ENCODE results near the gene NUDT16L1.

GRCh38 chr16:4674926-4675530 lies 18.3 kb upstream of the NUDT16L1 start:
- TF ChIP-seq EP300 (IDR thresholded peaks at IDR 0.05; ENCODE audit: borderline replicate concordance in 1 of 2, low read depth in 1 of 2, low read length in 1 of 2), result no peak
- no peak for TF ChIP-seq CTCF (IDR thresholded peaks at IDR 0.05)
- no peak for TF ChIP-seq MAX (IDR thresholded peaks at IDR 0.05; ENCODE audit: low read depth)
- TF ChIP-seq JUND (IDR thresholded peaks at IDR 0.05), result no peak
- no peak for TF ChIP-seq REST (IDR thresholded peaks at IDR 0.05; ENCODE audit: low read depth, low read length)
- no peak for TF ChIP-seq USF2 (IDR thresholded peaks at IDR 0.05; ENCODE audit: borderline replicate concordance, low read depth, low read length)
- TF ChIP-seq TAF1 (IDR thresholded peaks at IDR 0.05; ENCODE audit: borderline replicate concordance, low read depth, low read length), result no peak
